Stimulated activated CD8-positive, alpha-beta memory T cell treated with anti-CD3 and anti-CD28 coated beads, Interleukin-12 subunit alpha, Interleukin-12 subunit beta, amount 100 ng/mL, for 1 hour (primary cell): ENCODE results near the gene ATP13A4.

Source experiments
- DNase-seq: peaks from one replicate; pipeline ENCODE4 v3.0.0-alpha.2; 2020; ENCODE audit warnings: low read depth

ATP13A4 gene

GRCh38 chr3:193400304-193400703, 154.4 kb downstream of the ATP13A4 start:
- DNase-seq: no peak

- DNase-seq: no peak
Measured at GRCh38 chr3:193396451-193397244, 158.0 kb downstream of the ATP13A4 start.

- DNase-seq: no peak
Measured at GRCh38 chr3:193391902-193392301, 162.8 kb downstream of the ATP13A4 start.

GRCh38 chr3:193389335-193389734, 165.4 kb downstream of the ATP13A4 start:
- DNase-seq: no peak

DNA sequence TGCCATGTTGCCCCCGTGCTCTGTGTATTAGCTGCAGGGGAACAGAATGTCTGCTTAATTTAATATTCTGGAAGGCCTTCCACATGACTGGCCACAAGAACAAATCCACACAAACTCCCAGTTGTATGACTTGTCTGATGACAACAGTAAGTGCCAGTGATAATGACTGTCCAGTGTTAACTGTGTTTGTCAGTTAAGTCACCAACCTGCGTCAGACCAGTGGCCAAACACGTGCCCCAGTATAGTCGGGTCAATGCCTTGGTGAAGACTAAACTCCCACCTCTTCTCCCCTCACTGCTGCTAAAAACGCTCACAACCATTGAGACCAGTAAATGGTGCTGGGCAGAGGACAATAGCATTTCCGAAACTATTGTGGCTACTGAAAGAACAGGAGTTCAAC, 166.3 kb downstream of the ATP13A4 start:
- DNase-seq: no peak

- DNase-seq: no peak
Measured at GRCh38 chr3:193387596-193387995, 167.1 kb downstream of the ATP13A4 start.

DNA sequence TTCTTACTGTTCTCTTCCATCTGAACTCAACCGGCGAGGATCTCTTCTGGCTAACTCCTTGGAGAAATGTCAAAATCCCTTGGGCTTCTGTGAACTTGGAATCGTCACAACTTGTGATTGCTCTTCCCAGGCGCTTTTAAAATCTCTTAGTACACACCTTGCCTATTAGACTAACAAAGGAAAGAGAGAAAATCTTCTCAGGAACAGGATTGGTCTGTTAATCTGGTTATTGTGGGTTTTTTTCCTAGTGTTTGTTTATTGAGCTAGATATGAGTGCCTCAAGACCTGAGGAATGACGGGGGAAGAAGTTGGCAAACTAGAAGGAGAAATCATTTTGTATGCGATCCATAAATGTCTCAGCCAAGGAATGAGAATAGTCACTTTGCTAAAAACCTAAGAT, 176.0 kb downstream of the ATP13A4 start, which contains the start of gene ATP13A5:
TSS of gene ATP13A5 (minus strand) at position 48 of the 400 bp plus-strand sequence. CDS start at position 20, 28 bp downstream.
- no peak for DNase-seq

GRCh38 chr3:193377591-193377990, 177.1 kb downstream of the ATP13A4 start:
- DNase-seq: no peak

DNA sequence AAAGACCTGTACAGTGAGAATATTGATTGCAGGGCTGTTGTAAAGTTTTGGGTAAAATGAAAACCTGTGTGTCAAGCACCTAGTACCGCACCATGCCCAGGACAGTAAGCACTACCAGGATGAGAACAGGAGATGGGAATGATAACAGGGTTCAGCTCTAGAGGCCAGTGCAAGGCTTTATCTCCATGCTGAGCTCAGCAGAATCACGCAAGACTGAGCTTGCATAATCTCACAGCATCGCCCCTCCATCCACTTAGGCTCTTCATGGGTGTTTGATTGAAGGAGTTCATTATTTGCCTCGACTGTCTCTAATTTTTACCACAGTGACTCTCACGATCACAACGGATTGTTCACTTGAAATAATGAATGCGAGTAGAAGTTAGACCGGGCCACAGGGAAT, 179.1 kb downstream of the ATP13A4 start:
- no peak for DNase-seq

DNA sequence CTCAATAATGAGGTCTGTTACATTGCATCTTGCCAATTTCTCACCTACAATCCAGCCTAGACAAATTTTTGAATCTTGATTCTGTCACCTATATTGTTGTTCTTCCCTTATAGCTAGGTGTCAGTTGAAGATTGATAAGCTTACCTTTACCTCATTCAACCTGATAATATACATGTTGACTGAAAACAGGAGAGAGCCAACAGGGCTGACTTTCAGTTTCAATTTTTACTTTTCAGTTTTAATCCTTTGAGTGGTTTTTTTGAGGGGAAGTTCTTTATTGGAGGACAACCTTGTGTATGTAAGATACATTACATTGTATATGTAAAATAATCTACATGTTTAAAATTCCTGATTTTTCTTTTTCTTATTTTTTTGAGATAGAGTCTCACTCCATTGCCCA, 181.9 kb downstream of the ATP13A4 start:
- DNase-seq: no peak

DNA sequence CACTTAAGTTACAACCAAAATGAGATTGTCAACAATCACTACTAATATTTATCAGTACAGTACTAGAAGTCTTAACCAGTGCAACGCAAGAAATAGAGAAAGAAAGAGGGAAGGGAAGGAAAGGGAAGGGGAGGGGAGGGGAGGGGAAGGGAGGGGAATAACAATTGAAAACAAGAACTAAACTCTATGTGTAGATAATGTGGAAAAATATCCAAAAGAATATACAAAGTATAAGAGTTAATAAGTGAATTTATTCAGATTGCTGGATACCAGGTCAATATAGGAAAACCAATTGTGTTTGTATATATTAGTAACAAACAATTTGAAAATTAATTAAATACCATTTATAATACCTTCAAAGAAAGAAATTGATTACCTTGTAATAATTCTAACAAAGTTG, 186.8 kb downstream of the ATP13A4 start:
- no peak for DNase-seq

DNA sequence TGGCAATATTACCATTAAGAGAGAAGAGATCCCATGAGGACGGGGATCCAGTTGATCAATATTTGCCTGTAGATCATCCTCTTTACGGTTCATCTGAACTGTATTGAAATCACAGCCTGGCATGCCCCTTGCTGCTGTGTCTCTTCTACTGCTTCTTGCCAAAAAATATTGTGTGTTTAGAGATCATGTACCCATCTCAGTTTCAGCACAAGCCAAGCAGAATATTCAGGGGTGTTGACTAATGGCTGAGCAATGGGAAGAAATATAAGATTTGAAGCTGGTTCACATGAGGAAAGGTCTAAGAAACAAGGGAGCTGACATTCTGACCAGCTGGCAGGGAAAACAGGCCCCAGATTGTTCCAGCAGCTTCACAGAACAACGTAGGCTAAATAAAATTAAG, 197.4 kb downstream of the ATP13A4 start:
- no peak for DNase-seq

GRCh38 chr3:193354423-193354822, 200.3 kb downstream of the ATP13A4 start:
- DNase-seq: no peak
